ENCODE data around the gene ATXN10. TPM values are rescaled to one million over a fixed set of nuclear protein-coding genes. Genes with fewer than 3 reads are reported as not detected.
A peak's percentile ranks its signal among the peaks of the same experiment; 100 is the strongest.

The ATXN10 gene
- total RNA-seq, 6 donors from 2014 or later = 90.2 to 137 (median 110) TPM

DNA sequence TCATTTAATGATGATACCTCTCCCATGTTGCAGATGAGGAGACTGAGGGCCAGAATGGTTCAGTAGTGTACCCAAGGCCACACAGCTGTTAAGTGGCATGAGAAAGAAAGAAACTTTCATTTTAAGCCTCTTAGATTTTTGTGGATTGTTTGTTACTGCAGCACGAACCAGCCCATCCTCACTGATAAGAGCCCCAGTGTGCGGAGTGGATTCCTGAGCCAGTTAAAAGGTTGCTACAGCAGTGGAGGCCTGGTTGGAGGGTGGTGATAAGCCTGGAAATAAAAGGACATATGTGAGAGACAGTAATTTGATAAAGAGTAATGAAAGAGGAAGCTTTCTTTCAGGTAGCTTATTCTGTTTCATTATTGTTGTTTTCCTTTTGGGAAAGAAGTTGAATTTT, 89.0 kb downstream of the ATXN10 start:
- Histone ChIP-seq H3K9me3 (no peaks in the 10 kb centered on the region), H3K27me3 (no peaks in the 10 kb centered on the region), H3K27ac (no peak overlapping the region), H3K4me3 (no peak overlapping the region), H3K4me1 (peaks cover 0 to 12% (median 5%) of the 10 kb centered on the region in 4 donors), H3K36me3 (peaks cover 0 to 4% (median 0%) of the 10 kb centered on the region in 4 donors)
- TF ChIP-seq, protein P1, sequence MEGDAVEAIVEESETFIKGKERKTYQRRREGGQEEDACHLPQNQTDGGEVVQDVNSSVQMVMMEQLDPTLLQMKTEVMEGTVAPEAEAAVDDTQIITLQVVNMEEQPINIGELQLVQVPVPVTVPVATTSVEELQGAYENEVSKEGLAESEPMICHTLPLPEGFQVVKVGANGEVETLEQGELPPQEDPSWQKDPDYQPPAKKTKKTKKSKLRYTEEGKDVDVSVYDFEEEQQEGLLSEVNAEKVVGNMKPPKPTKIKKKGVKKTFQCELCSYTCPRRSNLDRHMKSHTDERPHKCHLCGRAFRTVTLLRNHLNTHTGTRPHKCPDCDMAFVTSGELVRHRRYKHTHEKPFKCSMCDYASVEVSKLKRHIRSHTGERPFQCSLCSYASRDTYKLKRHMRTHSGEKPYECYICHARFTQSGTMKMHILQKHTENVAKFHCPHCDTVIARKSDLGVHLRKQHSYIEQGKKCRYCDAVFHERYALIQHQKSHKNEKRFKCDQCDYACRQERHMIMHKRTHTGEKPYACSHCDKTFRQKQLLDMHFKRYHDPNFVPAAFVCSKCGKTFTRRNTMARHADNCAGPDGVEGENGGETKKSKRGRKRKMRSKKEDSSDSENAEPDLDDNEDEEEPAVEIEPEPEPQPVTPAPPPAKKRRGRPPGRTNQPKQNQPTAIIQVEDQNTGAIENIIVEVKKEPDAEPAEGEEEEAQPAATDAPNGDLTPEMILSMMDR (IDR thresholded peaks at IDR 0.05) = no peak
- TF ChIP-seq POLR2AphosphoS5 (IDR thresholded peaks at IDR 0.05) (no peak), POLR2A (IDR thresholded peaks at IDR 0.05) (no peak), EP300 (IDR thresholded peaks at IDR 0.05) (no peak)
- ATAC-seq (ENCODE audit: low FRiP score in 2 of 2) (no peak), DNase-seq (no peak)
- WGBS, 2 donors = 85 to 90% methylated on average over 2 of the region's 2 CpGs

DNA sequence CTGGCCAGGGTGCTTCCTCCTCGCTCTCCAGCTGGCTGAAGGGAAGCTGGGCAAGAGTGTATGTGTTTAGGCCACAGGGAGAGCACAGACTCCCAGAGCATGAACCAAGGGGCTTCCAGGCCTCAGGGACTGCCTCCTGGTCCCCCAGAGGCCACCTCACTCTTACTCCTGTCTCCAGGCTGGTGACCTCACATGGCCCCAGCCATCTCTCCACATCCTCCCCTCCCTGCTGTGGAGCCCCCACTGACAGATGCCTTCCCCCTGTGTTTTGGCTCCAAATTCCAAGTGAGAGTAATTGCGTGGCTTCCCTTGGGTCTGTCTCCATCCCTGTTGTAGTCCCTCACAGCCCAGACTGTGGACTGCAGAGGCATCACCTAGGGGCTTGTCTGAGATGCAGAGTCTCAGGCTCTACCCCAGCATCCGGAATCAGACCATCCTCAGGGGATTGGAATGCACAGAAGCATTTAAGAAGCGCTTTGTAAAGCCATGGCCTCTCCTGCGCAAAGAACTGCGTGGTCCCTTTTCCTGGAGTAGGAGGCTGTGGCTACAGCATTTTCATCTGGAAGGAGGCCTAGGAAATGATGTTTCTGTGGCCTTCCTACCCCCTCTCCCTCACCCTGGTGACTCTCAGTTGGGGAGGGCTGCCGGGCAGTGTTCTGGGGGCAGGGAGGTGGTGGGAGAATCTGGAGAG, 91.1 kb downstream of the ATXN10 start:
- no peaks in the 10 kb centered on the region for H3K9me3 ChIP-seq
- H3K27ac ChIP-seq = no peak overlapping the region
- H3K36me3 ChIP-seq = peaks cover 0 to 5% (median 2%) of the 10 kb centered on the region in 4 donors
- no peak overlapping the region for H3K4me3 ChIP-seq
- DNase-seq = no peak
- WGBS, 2 donors = 94 to 97% methylated on average over 6 to 7 of the region's 7 CpGs
- TF ChIP-seq, protein P1 (IDR thresholded peaks at IDR 0.05) = no peak
- TF ChIP-seq POLR2A (IDR thresholded peaks at IDR 0.05) (no peak), EP300 (IDR thresholded peaks at IDR 0.05) (no peak), POLR2AphosphoS5 (IDR thresholded peaks at IDR 0.05) (no peak)
- H3K4me1 ChIP-seq = peaks cover 0 to 3% (median 0%) of the 10 kb centered on the region in 4 donors
- no peaks in the 10 kb centered on the region for H3K27me3 ChIP-seq
- ATAC-seq (ENCODE audit: low FRiP score in 2 of 2) = no peak

DNA sequence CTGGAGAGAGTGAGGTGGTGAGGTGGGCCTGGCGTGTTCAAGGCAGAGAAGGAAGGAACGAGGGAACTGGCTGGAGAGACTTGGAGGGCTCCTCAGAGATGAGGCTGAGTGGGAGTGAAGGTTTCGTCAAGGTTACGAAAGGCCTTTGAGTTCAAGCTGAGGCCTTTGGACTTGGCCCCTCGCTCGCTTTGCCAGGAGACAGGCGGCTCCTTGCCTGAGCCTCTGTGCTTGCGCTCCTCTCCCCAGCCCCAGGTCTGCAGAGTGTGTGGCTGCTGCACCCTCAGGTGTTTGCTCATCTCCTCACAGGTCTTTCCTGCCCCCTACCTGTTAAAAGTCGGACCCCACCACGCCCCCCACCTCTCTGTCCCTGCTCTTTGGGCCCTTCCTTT, 91.6 kb downstream of the ATXN10 start:
- 86 to 91% methylated on average over 10 of the region's 10 CpGs for WGBS, 2 donors
- H3K27me3 ChIP-seq = no peaks in the 10 kb centered on the region
- DNase-seq = no peak

DNA sequence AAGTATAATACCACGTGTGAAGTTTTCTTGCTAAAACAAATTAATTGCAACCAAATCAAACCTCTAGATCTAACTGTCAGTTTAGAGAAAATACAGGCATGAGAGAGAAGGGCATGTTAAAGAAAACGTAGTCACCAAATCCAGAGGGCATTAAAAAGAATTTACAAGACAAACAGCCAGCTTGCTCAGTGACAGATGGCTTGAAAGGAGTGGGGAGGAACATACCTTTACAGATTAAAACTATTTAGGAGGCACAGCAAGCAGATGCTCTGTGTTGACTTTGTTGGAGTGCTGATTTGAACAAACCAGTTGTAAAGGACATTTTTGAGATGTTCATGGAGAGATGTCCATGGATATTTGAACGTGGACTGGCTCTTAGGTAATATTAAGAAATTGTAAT, 96.9 kb downstream of the ATXN10 start:
- Histone ChIP-seq H3K27ac (no peak overlapping the region), H3K4me3 (no peak overlapping the region), H3K4me1 (no peaks in the 10 kb centered on the region), H3K36me3 (peaks cover 0 to 5% (median 4%) of the 10 kb centered on the region in 4 donors), H3K27me3 (no peaks in the 10 kb centered on the region), H3K9me3 (no peaks in the 10 kb centered on the region)
- no peak for DNase-seq
- ATAC-seq (ENCODE audit: low FRiP score in 2 of 2) = no peak
- WGBS, 2 donors = 86 to 93% methylated on average over 3 of the region's 3 CpGs
- no peak for TF ChIP-seq POLR2AphosphoS5 (IDR thresholded peaks at IDR 0.05)
- TF ChIP-seq, protein P1 (IDR thresholded peaks at IDR 0.05) = no peak

More for the DNA sequence above, 91.6 kb downstream of the ATXN10 start:
- Histone ChIP-seq H3K36me3 (peaks cover 0 to 5% (median 2%) of the 10 kb centered on the region in 4 donors), H3K27ac (no peak overlapping the region), H3K9me3 (no peaks in the 10 kb centered on the region), H3K4me3 (no peak overlapping the region), H3K4me1 (no peaks in the 10 kb centered on the region)
- ATAC-seq (ENCODE audit: low FRiP score in 2 of 2) = peak; percentile 39 to 63
- no peak for TF ChIP-seq POLR2A (IDR thresholded peaks at IDR 0.05)
- TF ChIP-seq, protein P1 (IDR thresholded peaks at IDR 0.05) = no peak
- no peak for TF ChIP-seq EP300 (IDR thresholded peaks at IDR 0.05)
- TF ChIP-seq POLR2AphosphoS5 (IDR thresholded peaks at IDR 0.05) = no peak
